NK-92 (cell line): ENCODE results near the gene POGZ.
"Not testable (repeated sequence)": the region's sequence is repeated elsewhere in the genome, so short reads cannot be mapped to it uniquely, and the experiment has no call there.

Source experiments
- DNase-seq: peaks from one replicate; lab custom pipeline; 2025; ENCODE audit not compliant: unreplicated experiment; lab: John Stamatoyannopoulos, UW

POGZ gene

DNA sequence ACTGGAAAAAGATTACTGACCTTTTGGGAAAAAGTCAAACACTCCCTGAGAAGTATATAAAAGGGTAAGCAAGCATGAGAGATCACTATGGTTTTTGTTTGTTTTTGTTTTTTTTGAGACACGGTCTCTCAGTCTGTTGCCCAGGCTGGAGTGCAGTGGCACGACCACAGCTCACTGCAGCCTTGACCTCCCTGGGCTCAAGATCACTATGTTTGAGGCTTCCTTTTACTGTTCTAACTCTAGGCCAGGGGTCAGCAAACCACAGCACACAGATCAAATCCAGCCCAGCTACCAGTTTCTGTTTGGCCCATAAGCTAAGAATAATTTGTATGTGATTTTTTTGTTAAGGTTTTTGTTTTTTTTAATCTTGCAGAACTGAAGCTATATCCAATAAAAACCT, 34.2 kb downstream of the POGZ start:
- no peak for DNase-seq

DNA sequence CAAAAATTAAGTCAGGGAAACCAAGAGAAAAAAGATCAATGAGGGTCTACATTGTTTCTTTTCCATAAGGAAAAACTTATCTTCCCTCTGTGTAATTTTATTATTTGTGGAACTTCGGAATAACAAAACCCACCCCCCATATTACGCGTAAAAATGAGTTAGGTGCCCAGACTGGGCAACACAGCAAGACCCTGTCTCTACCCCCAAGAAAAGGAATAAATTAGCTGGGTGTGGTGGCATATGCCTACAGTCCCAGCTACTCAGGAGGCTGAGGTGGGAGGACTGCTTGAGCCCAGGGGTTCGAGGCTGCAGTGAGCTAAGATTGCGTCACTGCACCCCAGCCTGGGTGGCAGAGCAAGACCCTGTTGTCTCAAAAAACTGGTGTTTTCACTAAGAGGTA, 39.5 kb downstream of the POGZ start:
- no peak for DNase-seq

DNA sequence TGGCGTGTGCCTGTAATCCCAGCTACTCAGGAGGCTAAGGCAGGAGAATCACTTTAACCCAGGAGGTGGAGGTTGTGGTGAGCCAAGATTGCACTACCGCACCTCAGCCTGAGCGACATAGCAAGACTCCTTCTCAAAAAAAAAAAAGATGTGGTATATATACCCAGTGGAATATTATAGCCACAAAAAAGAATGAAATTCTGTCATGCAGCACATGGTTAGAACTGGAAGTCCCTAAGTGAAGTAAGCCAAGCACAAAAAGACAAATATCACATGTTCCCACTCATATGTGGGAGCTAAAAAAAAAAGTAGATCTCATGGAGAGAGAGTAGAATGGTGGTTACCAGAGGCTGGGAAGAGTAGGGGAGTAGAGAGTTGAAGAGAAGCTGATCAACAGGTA, 41.2 kb downstream of the POGZ start:
- no peak for DNase-seq

DNA sequence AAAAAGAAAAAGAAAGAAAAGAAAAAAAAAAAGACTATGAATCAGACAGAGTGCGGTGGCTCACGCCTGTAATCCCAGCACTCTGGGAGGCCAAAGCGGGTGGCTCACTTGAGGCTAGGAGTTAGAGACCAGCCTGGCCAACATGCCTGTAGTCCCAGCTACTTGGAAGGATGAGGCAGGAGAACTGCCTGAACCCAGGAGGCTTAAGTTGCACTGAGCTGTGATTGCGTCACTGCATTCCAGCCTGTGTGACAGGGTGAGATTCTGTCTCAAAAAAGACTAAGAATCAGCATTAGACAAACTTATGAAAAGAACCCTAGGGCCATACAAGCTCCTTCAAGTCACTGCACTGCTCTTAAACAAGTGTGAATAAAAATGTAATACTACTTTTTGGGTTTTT, 43.1 kb downstream of the POGZ start:
- no peak for DNase-seq

DNA sequence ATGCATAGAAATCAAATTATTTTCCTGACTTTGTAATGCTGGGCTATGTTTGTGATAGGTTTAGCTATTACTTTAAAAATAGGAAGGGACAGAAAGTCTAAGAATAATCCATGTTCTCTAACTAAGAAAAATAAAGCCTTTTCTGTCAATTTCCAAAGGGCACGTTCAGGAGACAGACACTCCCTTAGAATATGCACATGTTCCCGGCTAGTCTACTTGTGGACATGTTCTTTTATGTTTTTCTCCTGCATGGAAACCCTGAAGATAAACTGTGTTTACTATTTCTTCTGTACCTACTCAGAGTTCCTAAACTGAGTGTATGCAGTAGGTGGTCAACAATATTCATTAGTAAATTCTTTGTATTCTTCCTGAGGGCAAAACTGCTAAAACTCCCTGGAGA, 47.4 kb downstream of the POGZ start:
- DNase-seq, result no peak

DNA sequence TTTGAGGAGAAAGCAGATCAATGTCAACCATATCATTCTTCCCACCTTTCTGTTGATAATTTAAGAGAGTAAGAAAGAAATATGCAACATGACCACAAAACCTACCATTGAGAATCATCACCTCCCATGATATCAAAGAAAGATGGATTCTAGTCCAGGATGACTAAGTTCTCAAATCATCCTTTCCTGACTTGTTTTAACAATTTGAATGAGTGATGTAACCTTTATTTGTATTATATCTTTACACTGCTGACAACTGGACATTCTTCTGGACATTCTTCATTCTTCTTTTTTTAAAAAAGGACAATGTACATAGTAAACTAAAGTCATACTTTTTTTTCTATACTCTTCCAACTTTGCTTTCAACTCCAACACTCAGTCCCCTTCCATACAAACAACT, 50.4 kb downstream of the POGZ start:
- DNase-seq, result no peak

DNA sequence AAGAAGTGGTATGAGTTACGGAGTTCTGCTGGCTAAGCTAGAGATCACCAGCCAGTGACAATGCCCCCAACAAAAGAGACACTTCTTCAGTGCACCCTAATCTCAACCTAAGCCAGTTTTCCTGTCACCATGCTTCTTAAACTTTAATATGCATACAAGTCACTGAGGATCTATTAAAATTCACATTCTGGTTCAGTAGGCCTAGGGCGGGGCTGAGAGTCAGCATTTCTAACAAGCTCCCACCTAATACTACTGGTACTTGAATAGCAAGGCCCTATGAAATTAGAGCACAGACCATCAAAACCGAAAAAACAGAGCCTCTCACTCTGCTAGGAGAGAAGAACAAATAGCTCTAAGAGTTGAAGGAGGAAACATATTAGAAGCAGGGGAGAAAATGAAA, 52.0 kb downstream of the POGZ start:
- no peak for DNase-seq

DNA sequence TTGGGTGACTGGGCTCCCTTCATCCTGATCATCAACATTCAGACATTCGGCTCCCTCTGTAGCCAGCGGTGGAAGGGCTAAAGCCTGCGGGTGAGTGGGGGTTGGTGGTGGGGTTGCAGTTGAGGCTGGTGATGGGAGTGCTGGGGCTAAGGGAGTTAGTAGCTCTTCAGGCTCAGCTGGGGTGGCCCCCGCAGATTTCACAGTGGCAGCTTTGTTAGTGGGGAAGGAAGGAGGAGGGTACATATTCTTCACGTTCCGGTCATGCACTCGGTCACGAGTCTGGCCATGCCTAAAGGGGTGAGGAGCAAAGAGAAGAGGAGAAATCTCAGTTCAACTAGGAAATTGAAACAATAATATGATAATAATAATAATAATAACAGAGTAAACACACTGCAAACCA, 53.1 kb downstream of the POGZ start:
- no peak for DNase-seq

DNA sequence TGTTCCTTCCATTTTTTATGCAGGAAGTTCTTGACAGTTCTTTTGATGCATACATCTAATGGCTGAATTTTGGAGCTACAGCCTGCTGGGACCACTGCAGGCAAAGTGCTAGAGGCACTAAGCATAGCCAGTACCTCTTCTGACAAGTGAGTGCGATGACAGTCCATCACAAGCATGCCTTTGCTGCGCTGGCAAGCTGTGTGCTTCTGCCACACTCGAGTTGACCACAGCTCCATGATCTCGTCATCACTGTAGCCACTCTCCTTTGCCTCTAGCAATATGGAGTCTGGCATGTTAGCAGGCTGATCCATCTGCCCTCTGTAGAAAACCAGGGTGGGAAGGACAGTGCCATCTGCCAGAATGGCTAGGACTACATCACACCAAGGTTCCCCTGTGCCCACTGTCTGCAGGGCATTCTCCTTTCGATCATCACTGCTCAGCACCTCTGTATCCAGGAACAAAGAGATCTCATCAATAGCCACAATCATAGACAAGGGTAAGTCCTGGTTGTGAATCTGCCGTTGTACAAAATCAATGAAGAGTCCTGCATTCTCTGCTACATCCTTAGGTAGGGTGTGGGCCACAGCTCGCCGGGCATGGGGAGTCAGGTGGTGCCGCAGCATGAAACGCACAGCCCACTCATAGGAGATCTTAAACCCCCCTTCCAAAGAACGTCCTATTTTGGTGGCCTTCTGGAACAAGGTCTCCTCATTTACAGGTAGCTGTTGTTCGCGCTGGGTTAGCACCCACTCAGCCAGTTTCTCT, 53.9 kb downstream of the POGZ start:
- DNase-seq, result no peak

DNA sequence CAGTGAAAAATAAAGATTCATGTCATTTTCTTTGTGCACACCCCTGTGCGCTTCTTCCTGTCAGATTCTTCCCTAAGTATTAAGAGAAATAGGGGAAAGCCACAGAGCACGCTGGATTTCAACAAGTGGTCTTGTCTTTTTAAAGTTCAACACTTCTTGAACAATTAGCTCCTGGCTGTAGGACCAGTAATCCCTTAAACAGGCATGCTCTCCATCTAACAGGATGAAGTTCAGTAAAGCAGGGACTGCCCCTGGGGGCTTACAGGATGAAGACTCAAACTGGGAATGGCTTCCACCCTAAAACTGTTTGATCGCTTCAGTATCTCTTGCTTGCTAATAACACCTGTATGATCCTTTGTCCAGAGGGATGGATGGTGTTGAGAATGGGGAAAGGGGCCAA, 55.7 kb downstream of the POGZ start:
- no peak for DNase-seq

DNA sequence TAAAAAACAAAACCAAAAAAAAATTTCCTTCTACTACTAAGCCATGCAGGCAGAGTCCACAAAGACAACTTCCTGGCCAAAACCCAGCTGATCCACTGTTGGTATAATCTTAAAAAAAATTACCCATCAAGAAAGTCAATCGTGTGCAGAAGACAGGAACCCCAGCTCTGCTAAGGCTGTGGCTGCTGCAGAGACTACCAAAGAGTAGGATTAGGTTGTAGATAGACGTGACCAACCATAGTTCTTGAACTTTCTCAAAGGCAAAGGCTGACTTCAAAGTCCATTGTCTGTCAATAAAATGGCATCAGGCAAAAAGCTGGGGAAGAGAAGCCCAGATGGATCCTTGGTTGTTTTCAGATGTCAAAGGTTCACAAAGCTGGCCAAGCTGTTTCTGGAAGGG, 56.5 kb downstream of the POGZ start:
- DNase-seq, result no peak

DNA sequence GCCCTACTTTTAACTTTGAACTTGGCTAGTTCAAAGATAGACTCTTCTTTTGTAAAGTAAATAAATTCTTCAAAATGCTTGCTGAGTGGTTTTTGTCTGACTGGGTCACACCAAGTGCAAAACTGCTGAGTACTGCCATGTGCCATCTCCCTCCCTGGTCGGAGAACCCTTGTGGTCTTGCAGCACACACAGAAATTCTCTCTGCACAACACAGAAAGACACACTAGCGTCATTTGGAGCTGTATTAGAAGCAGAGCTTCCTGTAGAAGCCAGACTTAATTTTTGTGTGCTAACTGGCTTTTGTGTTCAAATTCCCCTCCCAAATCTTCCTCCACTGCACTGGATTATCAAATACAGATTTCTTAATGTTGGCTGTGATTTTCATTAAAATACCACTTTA, 57.4 kb downstream of the POGZ start:
- DNase-seq, result no peak

DNA sequence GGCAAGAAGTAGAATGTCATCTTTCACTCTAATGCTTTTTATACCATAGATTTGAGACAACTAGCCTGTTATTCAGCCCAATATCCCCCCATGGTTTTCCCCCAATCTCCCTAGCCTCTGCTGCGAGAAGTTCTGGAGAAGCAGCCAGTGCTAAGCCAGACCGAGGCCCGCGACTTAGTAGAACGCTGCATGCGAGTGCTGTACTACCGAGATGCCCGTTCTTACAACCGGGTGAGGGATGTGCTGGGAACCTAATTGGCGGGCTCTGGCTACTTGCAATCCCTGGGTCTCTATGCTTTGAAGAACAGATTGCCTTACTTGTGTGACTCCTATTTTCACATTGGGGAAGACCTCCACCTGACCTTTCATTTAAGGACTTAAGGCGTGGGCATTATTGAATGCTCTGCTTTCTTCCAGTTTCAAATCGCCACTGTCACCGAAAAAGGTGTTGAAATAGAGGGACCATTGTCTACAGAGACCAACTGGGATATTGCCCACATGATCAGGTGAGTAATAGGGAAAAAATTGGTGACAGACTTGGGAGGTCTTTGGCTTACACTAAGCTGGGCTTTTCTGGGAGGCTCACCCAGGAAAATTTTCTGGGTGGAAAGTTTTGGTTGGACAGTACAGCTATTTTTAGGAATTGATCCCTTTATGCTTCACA, 58.0 kb downstream of the POGZ start:
- DNase-seq, result no peak

DNA sequence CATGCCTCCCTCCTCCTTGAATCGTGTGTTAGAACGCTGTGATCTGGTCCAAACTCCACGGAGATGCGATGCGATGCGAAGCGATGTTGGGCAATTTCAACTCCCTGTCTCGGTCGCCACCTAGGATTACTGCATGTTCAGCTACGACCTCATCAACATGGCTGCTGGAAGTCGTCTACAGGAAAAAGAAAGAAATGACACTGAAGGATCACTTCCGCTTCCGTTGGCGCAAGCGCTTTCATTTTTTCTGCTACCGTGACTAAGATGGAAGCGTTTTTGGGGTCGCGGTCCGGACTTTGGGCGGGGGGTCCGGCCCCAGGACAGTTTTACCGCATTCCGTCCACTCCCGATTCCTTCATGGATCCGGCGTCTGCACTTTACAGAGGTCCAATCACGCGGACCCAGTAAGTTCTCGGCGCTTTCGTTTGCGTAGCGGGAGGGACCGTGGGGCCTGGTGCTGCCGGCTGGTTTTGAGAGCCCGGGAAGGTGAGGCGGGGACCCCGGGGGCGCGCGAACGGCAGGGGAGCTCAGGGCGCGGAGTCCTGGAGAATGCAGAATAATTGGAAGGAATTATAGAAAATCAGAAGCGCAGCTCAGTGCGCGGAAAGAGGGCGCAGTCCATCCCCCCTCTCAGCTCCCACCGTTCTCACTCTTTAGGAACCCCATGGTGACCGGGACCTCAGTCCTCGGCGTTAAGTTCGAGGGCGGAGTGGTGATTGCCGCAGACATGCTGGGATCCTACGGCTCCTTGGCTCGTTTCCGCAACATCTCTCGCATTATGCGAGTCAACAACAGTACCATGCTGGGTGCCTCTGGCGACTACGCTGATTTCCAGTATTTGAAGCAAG, 59.7 kb downstream of the POGZ start, which contains the start of gene PSMB4:
Gene PSMB4 (plus strand): TSS at position 250 of the 848 bp plus-strand sequence. CDS start 15 bp downstream, at position 265.
- peak; percentile 17 for DNase-seq

DNA sequence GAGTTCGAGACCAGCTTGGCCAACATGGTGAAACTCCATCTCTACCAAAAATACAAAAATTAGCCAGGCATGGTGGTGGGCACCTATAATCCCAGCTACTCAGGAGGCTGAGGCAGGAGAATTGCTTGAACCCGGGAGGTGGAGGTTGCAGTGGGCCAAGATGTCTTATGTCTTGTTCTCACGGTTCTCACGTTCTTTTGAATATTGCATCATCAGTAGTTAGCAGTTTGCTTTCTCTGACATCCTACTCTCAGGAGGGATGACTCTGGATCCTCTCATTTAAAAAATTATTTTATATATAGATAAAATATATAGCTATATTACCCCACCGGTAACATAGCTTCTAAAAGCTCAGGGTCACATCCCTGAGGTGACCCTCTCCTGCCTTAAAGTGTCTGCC, 63.0 kb downstream of the POGZ start:
- DNase-seq, result not testable (repeated sequence)

DNA sequence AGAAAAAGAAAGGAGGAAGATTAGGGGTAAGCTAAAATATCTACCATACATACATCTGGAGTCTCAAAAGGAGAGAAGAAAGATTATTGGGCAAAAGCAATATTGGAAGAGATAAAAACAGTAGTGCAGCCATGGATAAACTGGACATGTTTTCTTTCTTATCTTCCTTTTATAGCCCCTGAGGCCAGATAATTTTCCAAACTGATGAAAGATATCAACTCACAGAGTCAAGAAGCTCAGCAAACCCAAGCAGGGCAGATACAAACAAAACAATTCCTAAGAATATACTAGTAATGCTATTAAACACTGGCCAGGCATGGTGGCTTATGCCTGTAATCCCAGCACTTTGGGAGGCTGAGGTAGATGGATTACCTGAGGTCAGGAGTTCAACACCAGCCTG, 65.7 kb downstream of the POGZ start:
- no peak for DNase-seq

DNA sequence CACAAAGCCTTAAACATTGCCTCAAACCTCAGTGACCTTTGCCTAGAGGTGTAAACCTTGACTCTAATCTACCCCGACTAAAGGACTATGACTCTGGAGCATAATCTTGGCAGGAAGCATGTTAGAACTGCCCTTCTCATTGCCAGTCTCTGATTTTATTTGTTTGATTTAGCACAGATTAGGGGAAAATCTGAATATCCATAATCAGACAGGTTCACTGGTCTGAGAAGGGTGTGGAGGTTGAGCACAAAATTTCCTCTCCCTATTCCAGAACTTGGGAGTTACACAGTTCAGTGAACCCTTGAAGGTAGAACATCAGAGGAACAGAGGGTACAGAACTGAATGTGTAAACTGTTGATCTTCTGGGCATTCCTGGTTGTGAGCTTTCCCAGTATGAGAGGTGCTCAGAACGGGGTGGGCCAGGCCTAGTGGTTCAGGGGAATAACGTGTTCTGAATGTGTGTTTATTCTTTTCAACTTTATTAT, 68.2 kb downstream of the POGZ start:
- DNase-seq, result no peak

DNA sequence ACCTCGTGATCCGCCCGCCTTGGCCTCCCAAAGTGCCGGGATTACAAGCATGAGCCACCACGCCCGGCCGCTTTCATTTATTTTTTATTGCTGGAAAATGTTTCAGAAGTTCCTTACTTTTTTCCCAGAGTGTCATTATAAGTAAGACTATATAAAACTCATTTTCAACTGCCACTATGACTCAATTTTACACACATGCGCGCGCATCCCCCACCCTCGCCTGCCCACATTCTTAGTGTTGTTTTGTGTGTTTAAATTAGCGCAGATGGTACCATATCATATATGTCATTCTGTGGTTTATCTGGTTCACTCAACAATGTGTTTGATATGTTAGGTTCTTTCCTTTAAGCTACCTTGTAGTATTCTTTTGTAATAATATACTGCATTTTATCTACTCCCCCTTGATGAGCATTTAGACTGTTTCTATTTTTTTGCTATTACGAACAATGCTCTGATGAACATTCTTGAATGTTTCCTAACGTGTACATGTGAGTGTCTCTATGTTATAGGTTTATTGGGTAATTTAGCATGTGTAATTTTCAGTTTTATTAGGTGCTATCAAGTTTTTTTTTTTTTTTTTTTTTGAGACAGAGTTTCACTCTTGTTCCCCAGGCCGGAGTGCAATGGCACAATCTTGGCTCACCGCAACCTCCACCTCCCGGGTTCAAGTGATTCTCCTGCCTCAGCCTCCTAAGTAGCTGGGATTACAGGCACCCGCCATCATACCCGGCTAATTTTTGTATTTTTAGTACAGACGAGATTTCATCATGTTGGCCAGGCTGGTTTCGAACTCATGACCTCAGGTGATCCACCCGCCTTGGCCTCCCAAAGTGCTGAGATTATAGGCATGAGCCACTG, 68.8 kb downstream of the POGZ start:
- DNase-seq, result not testable (repeated sequence)

DNA sequence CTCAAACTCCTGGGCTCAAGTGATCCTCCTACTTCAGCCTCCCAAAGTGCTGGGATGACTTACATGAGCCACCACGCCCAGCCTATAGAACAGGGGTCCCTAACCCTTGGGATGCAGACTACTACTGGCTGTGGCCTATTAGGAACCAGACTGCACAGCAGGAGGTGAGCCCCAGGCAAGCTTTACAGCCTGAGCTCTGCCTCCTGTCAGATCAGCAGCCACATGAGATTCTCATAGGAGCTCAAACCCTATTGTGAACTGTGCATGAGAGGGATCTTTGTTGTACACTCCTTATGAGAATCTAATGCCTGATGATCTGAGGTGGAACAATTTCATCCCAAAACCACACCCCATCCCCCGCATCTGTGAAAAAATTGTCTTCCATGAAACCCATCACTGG, 73.3 kb downstream of the POGZ start:
- DNase-seq, result no peak

DNA sequence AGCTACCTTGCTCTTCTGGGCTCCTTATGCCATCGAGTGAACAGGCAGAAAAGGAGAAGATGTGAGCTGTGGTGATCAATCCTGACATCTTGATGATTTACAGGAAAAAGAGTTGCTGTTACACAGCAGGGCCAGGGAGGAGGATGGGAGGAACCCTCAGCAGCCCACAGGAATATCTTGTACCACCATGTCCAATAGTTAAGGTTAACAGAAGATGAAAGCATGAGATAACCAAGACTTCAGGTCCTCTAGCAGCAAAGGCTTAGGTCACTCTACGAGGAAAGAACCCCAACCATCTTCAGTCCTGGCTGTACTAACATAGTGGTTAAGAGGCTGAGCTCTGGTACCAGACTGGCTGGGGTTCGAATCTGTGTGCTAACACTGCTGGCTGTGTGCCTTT, 74.7 kb downstream of the POGZ start:
- no peak for DNase-seq
